Osteoblast (primary cell): ENCODE measurements around the gene BICD1. TPM values are rescaled to one million over a fixed set of nuclear protein-coding genes. Genes with fewer than 3 reads are reported as not detected.

ENCODE experiments used
- DNase-seq: peaks from one replicate; pipeline ENCODE4 v3.0.0; 2011; ENCODE audit warnings: low spot score, mixed read lengths; ENCODE audit not compliant: insufficient read length; ENCODE audit errors: missing footprints
- H2AFZ ChIP-seq: 2 replicates; pipeline ENCODE4 v1.6.0; 2011; ENCODE audit warnings: mild to moderate bottlenecking, low read length
- H3K27ac ChIP-seq: 2 replicates; pipeline ENCODE4 v1.5.1; 2011; ENCODE audit warnings: mild to moderate bottlenecking, low read depth, low read length, moderate library complexity
- H3K27me3 ChIP-seq: 2 replicates; pipeline ENCODE4 v1.6.0; 2012; ENCODE audit warnings: mild to moderate bottlenecking, control low read depth, inconsistent platforms, low read length, moderate library complexity; ENCODE audit not compliant: insufficient read depth
- H3K36me3 ChIP-seq: 2 replicates; pipeline ENCODE4 v1.5.1; 2011; ENCODE audit warnings: mild to moderate bottlenecking, low read length, control low read depth, moderate library complexity; ENCODE audit not compliant: insufficient read depth
- H3K4me1 ChIP-seq: 2 replicates; pipeline ENCODE4 v1.5.1; 2011; ENCODE audit warnings: mild to moderate bottlenecking, low read length, control low read depth, moderate library complexity; ENCODE audit not compliant: insufficient read depth
- H3K4me2 ChIP-seq: 2 replicates; pipeline ENCODE4 v1.6.0; 2011; ENCODE audit warnings: mild to moderate bottlenecking, low read length; ENCODE audit not compliant: insufficient read depth
- H3K4me3 ChIP-seq: fragments of 200-600 bp; sonication (generic); 3 replicates; pipeline ENCODE4 v1.5.1; 2012; ENCODE audit warnings: mild to moderate bottlenecking, low read length, inconsistent platforms; ENCODE audit not compliant: insufficient read depth
- H3K79me2 ChIP-seq: 2 replicates; pipeline ENCODE4 v1.6.0; 2012; ENCODE audit warnings: mild to moderate bottlenecking, low read length, control low read depth, inconsistent platforms; ENCODE audit not compliant: insufficient read depth
- H3K9me3 ChIP-seq: 2 replicates; pipeline ENCODE4 v1.5.1; 2011; ENCODE audit warnings: low read depth, low read length, control low read depth
- H4K20me1 ChIP-seq: 2 replicates; pipeline ENCODE4 v1.6.0; 2012; ENCODE audit warnings: mild to moderate bottlenecking, low read length, control low read depth; ENCODE audit not compliant: insufficient read depth
- CTCF ChIP-seq: IDR thresholded peaks from 2 replicates; pipeline ENCODE4 v1.5.1; 2011; ENCODE audit warnings: mild to moderate bottlenecking, low read depth, low read length, moderate library complexity; ENCODE audit errors: extremely low read depth
- total RNA-seq: library from RNA; depleted of rRNA; stranded (reverse); fragments of >200 nt; gene quantifications from 2 replicates; pipeline ENCODE4 v1.2.3, GENCODE V29; 2012

BICD1 gene
- total RNA-seq, 1 donor, result 21.0 TPM

- no peaks in the 10 kb centered on the region for H3K36me3 ChIP-seq
- TF ChIP-seq CTCF, result no peak
Measured at GRCh38 chr12:32242641-32243040, 136.0 kb downstream of the BICD1 start.

GRCh38 chr12:32248441-32249140, 141.9 kb downstream of the BICD1 start:
- no peak overlapping the region for H3K4me3 ChIP-seq
- H3K27me3 ChIP-seq, result no peaks in the 10 kb centered on the region
- peaks cover 61% of the 10 kb centered on the region for H3K79me2 ChIP-seq
- H3K9me3 ChIP-seq, result no peaks in the 10 kb centered on the region
- no peak overlapping the region for H3K4me2 ChIP-seq
- DNase-seq, result no peak
- H4K20me1 ChIP-seq, result peaks cover 16% of the 10 kb centered on the region
- H3K4me1 ChIP-seq, result no peaks in the 10 kb centered on the region
- no peak overlapping the region for H2AFZ ChIP-seq
- no peak for TF ChIP-seq CTCF
- H3K36me3 ChIP-seq, result no peaks in the 10 kb centered on the region
- no peak overlapping the region for H3K27ac ChIP-seq

More at GRCh38 chr12:32242641-32243040, 136.0 kb downstream of the BICD1 start:
- H3K4me1 ChIP-seq, result no peaks in the 10 kb centered on the region
- H3K9me3 ChIP-seq, result no peaks in the 10 kb centered on the region
- H4K20me1 ChIP-seq, result peaks cover 26% of the 10 kb centered on the region
- no peaks in the 10 kb centered on the region for H3K27me3 ChIP-seq
- H3K4me3 ChIP-seq, result no peak overlapping the region
- H3K79me2 ChIP-seq, result peaks cover 55% of the 10 kb centered on the region
- H2AFZ ChIP-seq, result no peak overlapping the region
- no peak overlapping the region for H3K27ac ChIP-seq
- H3K4me2 ChIP-seq, result no peak overlapping the region
- no peak for DNase-seq

- H3K79me2 ChIP-seq, result peaks cover 64% of the 10 kb centered on the region
- H3K4me2 ChIP-seq, result no peak overlapping the region
- no peak overlapping the region for H3K4me3 ChIP-seq
- H4K20me1 ChIP-seq, result peaks cover 19% of the 10 kb centered on the region
- H3K27ac ChIP-seq, result no peak overlapping the region
- TF ChIP-seq CTCF, result no peak
- no peaks in the 10 kb centered on the region for H3K36me3 ChIP-seq
- H3K27me3 ChIP-seq, result no peaks in the 10 kb centered on the region
- no peak for DNase-seq
- H2AFZ ChIP-seq, result no peak overlapping the region
- H3K9me3 ChIP-seq, result no peaks in the 10 kb centered on the region
- H3K4me1 ChIP-seq, result no peaks in the 10 kb centered on the region
Measured at GRCh38 chr12:32249777-32250176, 143.1 kb downstream of the BICD1 start.

- no peaks in the 10 kb centered on the region for H3K9me3 ChIP-seq
- H3K79me2 ChIP-seq, result peaks cover 57% of the 10 kb centered on the region
- H3K36me3 ChIP-seq, result no peaks in the 10 kb centered on the region
- H3K4me2 ChIP-seq, result no peak overlapping the region
- no peak for TF ChIP-seq CTCF
- DNase-seq, result no peak
- H4K20me1 ChIP-seq, result peaks cover 22% of the 10 kb centered on the region
- no peak overlapping the region for H3K27ac ChIP-seq
- no peaks in the 10 kb centered on the region for H3K4me1 ChIP-seq
- H3K4me3 ChIP-seq, result no peak overlapping the region
- H2AFZ ChIP-seq, result no peak overlapping the region
- H3K27me3 ChIP-seq, result no peaks in the 10 kb centered on the region
Measured at GRCh38 chr12:32252199-32253073, 145.8 kb downstream of the BICD1 start.
